Keratinocyte (primary cell): Measurements from ENCODE around the gene P2RY12. TPM values are rescaled to one million over a fixed set of nuclear protein-coding genes. Genes with fewer than 3 reads are reported as not detected.
"Not testable (repeated sequence)": the region's sequence is repeated elsewhere in the genome, so short reads cannot be mapped to it uniquely, and the experiment has no call there.

Experiments used
- DNase-seq: peaks from one replicate; pipeline ENCODE4 v3.0.0-alpha.2; 2011; ENCODE audit warnings: low read depth, missing footprints, low spot score
- FAIRE-seq: peaks from 2 replicates; lab custom pipeline; 2011; peaks lifted over from hg19 to GRCh38; lab: Jason Lieb, UNC
- H2AFZ ChIP-seq: 2 replicates; pipeline ENCODE4 v1.6.0; 2012; ENCODE audit warnings: low read length, control low read depth, inconsistent platforms; ENCODE audit not compliant: control insufficient read depth
- H3K27ac ChIP-seq: 2 replicates; pipeline ENCODE4 v1.5.1; 2011; ENCODE audit warnings: low read length; ENCODE audit not compliant: control insufficient read depth, insufficient read depth
- H3K27me3 ChIP-seq: 3 replicates; pipeline ENCODE4 v1.6.0; 2011; ENCODE audit warnings: low read length; ENCODE audit not compliant: control insufficient read depth, insufficient read depth; ENCODE audit errors: extremely low read depth
- H3K36me3 ChIP-seq, 2 experiments: 2 replicates in 1 of 2; 3 replicates in 1 of 2; pipeline ENCODE4 v1.5.1; 2011; ENCODE audit warnings: low read length in 2 of 2, mild to moderate bottlenecking in 1 of 2; ENCODE audit not compliant: control insufficient read depth in 2 of 2, insufficient read depth in 2 of 2; ENCODE audit errors: extremely low read depth in 1 of 2
- H3K4me1 ChIP-seq: 3 replicates; pipeline ENCODE4 v1.5.1; 2011; ENCODE audit warnings: low read length; ENCODE audit not compliant: control insufficient read depth, insufficient read depth; ENCODE audit errors: extremely low read depth
- H3K4me2 ChIP-seq: 3 replicates; pipeline ENCODE4 v1.6.0; 2011; ENCODE audit warnings: low read depth, low read length; ENCODE audit not compliant: control insufficient read depth, insufficient read depth; ENCODE audit errors: extremely low read depth
- H3K4me3 ChIP-seq, 3 experiments: fragments of 200-600 bp in 1 of 3; sonication (generic) in 1 of 3; 2 replicates in 2 of 3; 3 replicates in 1 of 3; pipeline ENCODE4 v1.5.1; 2011 to 2016; ENCODE audit warnings: low read length in 3 of 3, mild to moderate bottlenecking in 3 of 3, control low read depth in 2 of 3, inconsistent platforms in 1 of 3, low read depth in 1 of 3, mixed read lengths in 1 of 3, mixed run types in 1 of 3, moderate library complexity in 1 of 3; ENCODE audit not compliant: control insufficient read depth in 2 of 3, insufficient read depth in 2 of 3; ENCODE audit errors: extremely low read depth in 1 of 3
- H3K79me2 ChIP-seq: 2 replicates; pipeline ENCODE4 v1.6.0; 2012; ENCODE audit warnings: low read length; ENCODE audit not compliant: control insufficient read depth, insufficient read depth
- H3K9ac ChIP-seq: 3 replicates; pipeline ENCODE4 v1.6.0; 2011; ENCODE audit warnings: low read length; ENCODE audit not compliant: control insufficient read depth, insufficient read depth; ENCODE audit errors: extremely low read depth
- H3K9me1 ChIP-seq: 3 replicates; pipeline ENCODE4 v1.6.0; 2011; ENCODE audit warnings: low read length; ENCODE audit not compliant: control insufficient read depth, insufficient read depth; ENCODE audit errors: extremely low read depth
- H3K9me3 ChIP-seq: 2 replicates; pipeline ENCODE4 v1.5.1; 2012; ENCODE audit warnings: low read depth, low read length; ENCODE audit not compliant: control insufficient read depth
- H4K20me1 ChIP-seq: 3 replicates; pipeline ENCODE4 v1.6.0; 2011; ENCODE audit warnings: low read length; ENCODE audit not compliant: control insufficient read depth, insufficient read depth; ENCODE audit errors: extremely low read depth
- EZH2 ChIP-seq: IDR thresholded peaks from one replicate; pipeline ENCODE4 v1.6.1; 2012; ENCODE audit warnings: inconsistent platforms, mild to moderate bottlenecking, low read length, moderate library complexity
- dilution Hi-C: fragments of 300-500 bp; cut with MboI; formaldehyde crosslinking; loops from one replicate; pipeline ENCODE4 v1.7.0; 2020; ENCODE audit warnings: low sequenced_read_pairs; ENCODE audit not compliant: extremely low pct_ligation_motif_present
- polyA plus RNA-seq, 5 experiments: library from polyadenylated mRNA; depleted of rRNA in 3 of 5; stranded (reverse) in 3 of 5; stranded (forward) in 1 of 5; unstranded in 1 of 5; fragments of >200 nt; gene quantifications; 1 replicate in 1 of 5; 2 replicates in 3 of 5; 3 replicates in 1 of 5; pipeline versions ENCODE4 v1.2.1 to v1.2.3, GENCODE V29; 2011 to 2012; ENCODE audit warnings: missing spikeins in 2 of 5, low read depth in 1 of 5, low replicate concordance in 1 of 5
- TF ChIP-seq, protein P1 (sequence below), 3 experiments: IDR thresholded peaks in 1 of 3; conservative IDR thresholded peaks in 1 of 3; optimal IDR thresholded peaks in 1 of 3; 2 replicates in 2 of 3; 3 replicates in 1 of 3; pipeline versions ENCODE3 to v1.5.1; 2011; ENCODE audit warnings: low read length in 3 of 3, mild to moderate bottlenecking in 3 of 3, moderate library complexity in 2 of 3, control low read depth in 1 of 3, inconsistent platforms in 1 of 3; ENCODE audit not compliant: insufficient read depth in 2 of 3; ENCODE audit errors: extremely low read depth in 1 of 3

The P2RY12 gene
- polyA plus RNA-seq, 1 donor (not counting 4 experiments of a cell fraction or from before 2014, with no cell fraction given) = not detected

DNA sequence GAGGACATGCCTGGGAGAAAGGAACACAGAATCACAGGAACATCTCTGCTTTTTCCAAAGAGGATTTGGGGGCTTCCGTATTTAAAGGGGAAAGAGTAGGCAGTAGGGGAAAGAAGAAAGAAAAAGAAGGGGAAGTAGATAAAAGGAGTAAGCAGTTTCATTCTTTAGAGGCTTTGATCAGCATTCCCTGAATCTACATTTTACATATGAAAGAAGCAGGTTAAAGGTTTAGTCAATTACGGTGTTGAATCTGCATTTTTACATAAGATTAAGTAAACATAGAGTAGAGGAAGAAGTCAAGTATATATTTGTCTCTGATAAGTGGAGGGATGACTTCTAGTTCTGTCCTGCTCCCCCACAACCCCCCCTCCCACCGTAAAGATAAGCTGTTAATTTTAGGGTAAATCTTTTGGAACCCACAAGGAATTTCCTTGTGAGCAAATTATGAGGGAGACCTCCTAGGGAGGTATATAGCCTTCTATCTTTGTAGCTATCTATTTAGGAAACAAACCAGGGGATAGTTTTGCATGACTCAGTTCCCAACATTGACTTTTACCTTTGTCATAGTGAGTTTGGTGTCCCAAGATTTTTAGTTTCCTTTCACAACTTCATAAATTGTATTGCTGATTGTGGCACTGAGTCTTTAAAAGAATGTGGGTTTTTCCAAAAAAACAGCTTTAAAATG lies 8.7 kb upstream of the P2RY12 start:
- TF ChIP-seq, protein P1, sequence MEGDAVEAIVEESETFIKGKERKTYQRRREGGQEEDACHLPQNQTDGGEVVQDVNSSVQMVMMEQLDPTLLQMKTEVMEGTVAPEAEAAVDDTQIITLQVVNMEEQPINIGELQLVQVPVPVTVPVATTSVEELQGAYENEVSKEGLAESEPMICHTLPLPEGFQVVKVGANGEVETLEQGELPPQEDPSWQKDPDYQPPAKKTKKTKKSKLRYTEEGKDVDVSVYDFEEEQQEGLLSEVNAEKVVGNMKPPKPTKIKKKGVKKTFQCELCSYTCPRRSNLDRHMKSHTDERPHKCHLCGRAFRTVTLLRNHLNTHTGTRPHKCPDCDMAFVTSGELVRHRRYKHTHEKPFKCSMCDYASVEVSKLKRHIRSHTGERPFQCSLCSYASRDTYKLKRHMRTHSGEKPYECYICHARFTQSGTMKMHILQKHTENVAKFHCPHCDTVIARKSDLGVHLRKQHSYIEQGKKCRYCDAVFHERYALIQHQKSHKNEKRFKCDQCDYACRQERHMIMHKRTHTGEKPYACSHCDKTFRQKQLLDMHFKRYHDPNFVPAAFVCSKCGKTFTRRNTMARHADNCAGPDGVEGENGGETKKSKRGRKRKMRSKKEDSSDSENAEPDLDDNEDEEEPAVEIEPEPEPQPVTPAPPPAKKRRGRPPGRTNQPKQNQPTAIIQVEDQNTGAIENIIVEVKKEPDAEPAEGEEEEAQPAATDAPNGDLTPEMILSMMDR (optimal IDR thresholded peaks at IDR 0.05 in 1 of 3, IDR thresholded peaks at IDR 0.05 in 1 of 3, conservative IDR thresholded peaks at IDR 0.05 in 1 of 3; ENCODE audit: extremely low read depth in 1 of 3, insufficient read depth in 2 of 3, low read length in 3 of 3) = no peak
- no peak for TF ChIP-seq EZH2
- no peaks in the 10 kb centered on the region for H3K9me3 ChIP-seq
- DNase-seq = no peak
- H3K9ac ChIP-seq = no peak overlapping the region
- no peaks in the 10 kb centered on the region for H3K27me3 ChIP-seq
- H2AFZ ChIP-seq = no peak overlapping the region
- dilution Hi-C loops = no loop called here
- H3K4me1 ChIP-seq = peaks cover 21% of the 10 kb centered on the region
- H3K27ac ChIP-seq = no peak overlapping the region
- H3K4me3 ChIP-seq = no peak overlapping the region
- no peaks in the 10 kb centered on the region for H3K36me3 ChIP-seq
- no peaks in the 10 kb centered on the region for H3K79me2 ChIP-seq
- H4K20me1 ChIP-seq = no peaks in the 10 kb centered on the region
- no peak for FAIRE-seq
- no peaks in the 10 kb centered on the region for H3K9me1 ChIP-seq
- no peak overlapping the region for H3K4me2 ChIP-seq

DNA sequence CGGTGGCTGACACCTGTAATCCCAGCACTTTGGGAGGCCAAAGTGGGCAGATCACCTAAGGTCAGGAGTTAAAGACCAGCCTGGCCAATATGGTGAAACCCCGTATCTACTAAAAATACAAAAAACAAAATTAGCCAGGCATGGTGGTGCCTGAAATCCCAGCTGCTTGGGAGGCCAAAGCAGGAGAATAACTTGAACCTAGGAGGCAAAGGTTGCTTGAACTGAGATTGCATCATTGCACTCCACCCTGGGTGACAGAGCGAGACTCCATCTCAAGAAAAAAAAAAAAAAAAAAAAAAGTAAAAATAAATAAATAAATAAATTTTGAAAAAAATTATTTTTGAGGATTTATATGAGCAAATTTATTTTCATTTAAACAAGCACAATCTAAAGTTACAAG lies 7.6 kb upstream of the P2RY12 start:
- H2AFZ ChIP-seq, H3K4me3 ChIP-seq, H3K27me3 ChIP-seq, dilution Hi-C loops, H3K79me2 ChIP-seq, H3K36me3 ChIP-seq, H3K9me3 ChIP-seq, H3K9ac ChIP-seq, H4K20me1 ChIP-seq, FAIRE-seq, H3K4me2 ChIP-seq, DNase-seq, H3K9me1 ChIP-seq, H3K27ac ChIP-seq: not testable (repeated sequence)
- peaks cover 21% of the 10 kb centered on the region for H3K4me1 ChIP-seq

DNA sequence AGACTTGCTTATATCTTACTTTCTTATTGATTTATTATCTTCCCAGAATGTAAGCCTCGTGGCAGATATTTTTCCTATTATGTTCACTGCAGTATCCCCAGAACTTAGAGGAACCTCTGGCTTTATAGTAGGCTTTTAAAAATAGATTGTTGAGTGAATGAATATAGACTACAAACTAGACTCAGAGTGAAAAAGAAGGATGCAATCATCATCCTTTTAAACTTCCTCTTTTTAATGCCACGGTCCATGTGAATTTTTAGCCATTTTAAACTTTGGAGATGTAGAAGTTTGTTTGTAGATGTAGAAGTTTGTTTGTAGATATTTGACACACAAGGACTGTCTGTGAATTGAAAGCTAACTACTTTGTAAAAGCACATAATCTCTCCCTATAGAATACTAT lies 7.2 kb upstream of the P2RY12 start:
- Histone ChIP-seq H3K27ac (no peak overlapping the region), H3K4me2 (no peak overlapping the region), H3K4me3 (no peak overlapping the region), H3K9ac (no peak overlapping the region), H3K9me3 (no peaks in the 10 kb centered on the region), H2AFZ (no peak overlapping the region), H3K79me2 (no peaks in the 10 kb centered on the region), H3K9me1 (no peaks in the 10 kb centered on the region), H4K20me1 (no peaks in the 10 kb centered on the region), H3K27me3 (no peaks in the 10 kb centered on the region), H3K4me1 (peaks cover 21% of the 10 kb centered on the region), H3K36me3 (no peaks in the 10 kb centered on the region)
- FAIRE-seq (no peak), DNase-seq (no peak)
- TF ChIP-seq, protein P1 (optimal IDR thresholded peaks at IDR 0.05 in 1 of 3, IDR thresholded peaks at IDR 0.05 in 1 of 3, conservative IDR thresholded peaks at IDR 0.05 in 1 of 3; ENCODE audit: extremely low read depth in 1 of 3, insufficient read depth in 2 of 3, low read length in 3 of 3) = no peak
- TF ChIP-seq EZH2 = no peak
- dilution Hi-C loops = no loop called here
